Measurements from ENCODE around the gene PTPRD.

PTPRD gene

GRCh38 chr9:9410736-9411135 is 1202.1 kb downstream of the PTPRD start:
- no peak for DNase-seq (ENCODE audit: low read depth)
- H3K4me3 ChIP-seq (ENCODE audit: low read length), result no peak overlapping the region
- TF ChIP-seq, protein P1, sequence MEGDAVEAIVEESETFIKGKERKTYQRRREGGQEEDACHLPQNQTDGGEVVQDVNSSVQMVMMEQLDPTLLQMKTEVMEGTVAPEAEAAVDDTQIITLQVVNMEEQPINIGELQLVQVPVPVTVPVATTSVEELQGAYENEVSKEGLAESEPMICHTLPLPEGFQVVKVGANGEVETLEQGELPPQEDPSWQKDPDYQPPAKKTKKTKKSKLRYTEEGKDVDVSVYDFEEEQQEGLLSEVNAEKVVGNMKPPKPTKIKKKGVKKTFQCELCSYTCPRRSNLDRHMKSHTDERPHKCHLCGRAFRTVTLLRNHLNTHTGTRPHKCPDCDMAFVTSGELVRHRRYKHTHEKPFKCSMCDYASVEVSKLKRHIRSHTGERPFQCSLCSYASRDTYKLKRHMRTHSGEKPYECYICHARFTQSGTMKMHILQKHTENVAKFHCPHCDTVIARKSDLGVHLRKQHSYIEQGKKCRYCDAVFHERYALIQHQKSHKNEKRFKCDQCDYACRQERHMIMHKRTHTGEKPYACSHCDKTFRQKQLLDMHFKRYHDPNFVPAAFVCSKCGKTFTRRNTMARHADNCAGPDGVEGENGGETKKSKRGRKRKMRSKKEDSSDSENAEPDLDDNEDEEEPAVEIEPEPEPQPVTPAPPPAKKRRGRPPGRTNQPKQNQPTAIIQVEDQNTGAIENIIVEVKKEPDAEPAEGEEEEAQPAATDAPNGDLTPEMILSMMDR (IDR thresholded peaks at IDR 0.05; ENCODE audit: insufficient read depth, low read depth, low read length, missing control alignments), result no peak

- DNase-seq (ENCODE audit: low read depth), result no peak
- H3K4me3 ChIP-seq (ENCODE audit: low read length), result no peak overlapping the region
- TF ChIP-seq, protein P1 (IDR thresholded peaks at IDR 0.05; ENCODE audit: insufficient read depth, low read depth, low read length, missing control alignments), result no peak
These were observed 1212.8 kb downstream of the PTPRD start for GRCh38 chr9:9399982-9400381.

GRCh38 chr9:9396518-9396917 is 1216.3 kb downstream of the PTPRD start:
- DNase-seq (ENCODE audit: low read depth), result no peak
- no peak overlapping the region for H3K4me3 ChIP-seq (ENCODE audit: low read length)
- TF ChIP-seq, protein P1 (IDR thresholded peaks at IDR 0.05; ENCODE audit: insufficient read depth, low read depth, low read length, missing control alignments), result no peak

DNA sequence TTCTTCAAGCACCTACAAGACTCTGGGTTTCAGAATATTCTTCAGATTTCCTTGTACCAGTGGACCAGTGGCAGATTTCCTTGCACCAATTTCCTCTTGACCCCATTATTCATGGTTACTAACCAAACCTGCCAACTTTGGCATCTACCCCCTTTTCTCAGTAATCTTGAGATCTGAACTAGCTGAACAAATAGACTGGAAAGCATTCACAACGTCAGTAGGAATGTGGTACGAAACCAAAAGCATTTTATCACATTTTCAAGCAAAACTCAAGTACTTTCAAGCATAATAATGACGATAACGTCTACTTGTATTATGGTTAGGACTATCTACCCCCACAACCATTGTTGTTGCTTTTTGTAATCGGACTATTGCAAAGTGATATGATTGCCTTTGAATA is 1217.3 kb downstream of the PTPRD start:
- TF ChIP-seq, protein P1 (IDR thresholded peaks at IDR 0.05; ENCODE audit: insufficient read depth, low read depth, low read length, missing control alignments), result no peak
- no peak overlapping the region for H3K4me3 ChIP-seq (ENCODE audit: low read length)
- no peak for DNase-seq (ENCODE audit: low read depth)

DNA sequence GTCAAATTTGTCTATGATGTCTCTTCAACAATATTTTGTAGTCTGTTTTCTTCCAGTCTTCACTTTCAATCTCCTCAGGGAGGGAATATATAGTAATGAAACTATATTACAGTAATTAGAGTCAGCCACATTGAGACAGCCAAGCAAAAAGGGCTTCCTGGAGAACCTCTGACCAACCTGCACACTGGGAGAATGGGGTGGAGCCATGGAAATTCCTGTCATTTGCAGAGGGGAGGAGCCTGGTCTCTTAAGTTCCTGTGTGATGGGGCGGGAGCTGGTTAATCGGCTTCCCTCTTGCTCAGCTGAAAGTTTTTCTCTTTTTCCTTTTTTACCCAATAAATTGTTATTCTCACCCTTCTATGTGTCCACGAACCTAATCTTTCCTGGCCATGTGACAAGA is 1220.0 kb downstream of the PTPRD start:
- H3K4me3 ChIP-seq (ENCODE audit: low read length), result no peak overlapping the region
- DNase-seq (ENCODE audit: low read depth), result no peak
- TF ChIP-seq, protein P1 (IDR thresholded peaks at IDR 0.05; ENCODE audit: insufficient read depth, low read depth, low read length, missing control alignments), result no peak

DNA sequence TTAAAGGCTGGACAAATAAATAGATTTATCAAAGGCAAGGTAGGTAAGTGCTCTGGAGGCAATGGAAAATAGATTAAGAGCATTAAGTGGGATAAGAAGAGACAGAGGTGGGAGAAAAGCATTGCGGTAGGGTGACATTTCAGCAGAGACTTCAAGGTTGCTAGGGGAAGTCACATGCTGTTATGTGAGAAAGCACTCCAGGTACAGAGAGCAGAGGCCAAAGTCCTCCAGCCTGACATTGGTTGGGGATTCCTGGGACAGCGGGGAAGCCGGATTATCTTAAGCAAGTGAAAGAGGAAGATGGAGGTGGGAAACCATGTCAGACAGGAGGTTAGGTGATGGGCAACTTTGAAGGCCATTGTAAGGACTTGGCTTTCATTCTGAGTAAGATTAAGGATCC is 1222.9 kb downstream of the PTPRD start:
- H3K4me3 ChIP-seq (ENCODE audit: low read length), result no peak overlapping the region
- TF ChIP-seq, protein P1 (IDR thresholded peaks at IDR 0.05; ENCODE audit: insufficient read depth, low read depth, low read length, missing control alignments), result no peak
- no peak for DNase-seq (ENCODE audit: low read depth)

GRCh38 chr9:9387511-9388115 is 1225.2 kb downstream of the PTPRD start:
- DNase-seq (ENCODE audit: low read depth), result no peak
- TF ChIP-seq, protein P1 (IDR thresholded peaks at IDR 0.05; ENCODE audit: insufficient read depth, low read depth, low read length, missing control alignments), result no peak
- no peak overlapping the region for H3K4me3 ChIP-seq (ENCODE audit: low read length)

All from epithelial cell of esophagus (primary cell).